K562 (cell line): ENCODE results near the gene EGR1. TPM values are rescaled to one million over a fixed set of nuclear protein-coding genes. Genes with fewer than 3 reads are reported as not detected.

Source experiments
- ATAC-seq: fragments of 200-7000 bp; cut with Tn5 transposase; 3 replicates; pipeline ENCODE4 v1.9.1; 2020; ENCODE audit warnings: moderate library complexity
- BruUV-seq: library from RNA; stranded (reverse); fragments of 400-500 nt; replicated peaks from 2 replicates; lab custom pipeline; 2021; lab: Mats Ljungman, UMichigan
- CTCF ChIA-PET: fragments of 300-600 bp; formaldehyde crosslinking; extraction: SDS; loops from one replicate; lab custom pipeline; 2021; ENCODE audit warnings: low intra/inter-chr PET ratio; lab: Yijun Ruan, JAX
- POLR2A ChIA-PET: fragments of 300-600, 350-650 bp; sonication (Branson Sonifier 250); formaldehyde crosslinking; extraction: SDS; loops from one replicate; lab custom pipeline; 2021; ENCODE audit warnings: antibody characterized with exemption, inconsistent platforms; lab: Yijun Ruan, JAX
- DNase-seq, 4 experiments: peaks; one replicate each; pipeline versions ENCODE4 v3.0.0 to v3.0.0-alpha.2; 2011 to 2018; ENCODE audit warnings: low spot score in 3 of 4, mixed read lengths in 3 of 4; ENCODE audit errors: extremely low read depth in 1 of 4
- FAIRE-seq: peaks from 2 replicates; lab custom pipeline; 2011; peaks lifted over from hg19 to GRCh38; lab: Jason Lieb, UNC
- H2AFZ ChIP-seq: 2 replicates; pipeline ENCODE4 v1.6.0; 2011; ENCODE audit warnings: low read depth, low read length, control low read depth, inconsistent platforms
- H3K27ac ChIP-seq: fragments of 200-600 bp; 3 replicates; pipeline ENCODE4 v1.8.0; 2011; ENCODE audit warnings: low read depth, mild to moderate bottlenecking, control low read depth, inconsistent platforms, low read length, moderate library complexity, mixed read lengths; ENCODE audit errors: extremely low read depth
- H3K27me3 ChIP-seq, 2 experiments: fragments of 300-600 bp in 1 of 2; 2 replicates in 1 of 2; 3 replicates in 1 of 2; pipeline versions ENCODE4 v1.6.0 to v1.8.0; 2011; ENCODE audit warnings: inconsistent platforms in 2 of 2, low read length in 2 of 2, mild to moderate bottlenecking in 1 of 2, mixed read lengths in 1 of 2, moderate library complexity in 1 of 2; ENCODE audit not compliant: control insufficient read depth in 2 of 2, insufficient read depth in 2 of 2
- H3K36me3 ChIP-seq: fragments of 300-600 bp; 3 replicates; pipeline ENCODE4 v1.8.0; 2011; ENCODE audit warnings: mild to moderate bottlenecking, low read length, inconsistent platforms; ENCODE audit not compliant: control insufficient read depth, insufficient read depth
- H3K4me1 ChIP-seq, 2 experiments: fragments of 200-600 bp in 1 of 2; replicated peaks in 1 of 2; 2 replicates in 1 of 2; 3 replicates in 1 of 2; pipeline versions ENCODE4 v1.5.1 to v1.8.0; 2011; ENCODE audit warnings: inconsistent platforms in 2 of 2, low read length in 2 of 2, mild to moderate bottlenecking in 1 of 2, mixed read lengths in 1 of 2, moderate library complexity in 1 of 2; ENCODE audit not compliant: control insufficient read depth in 2 of 2, insufficient read depth in 2 of 2
- H3K4me2 ChIP-seq: 2 replicates; pipeline ENCODE4 v1.6.1; 2011; ENCODE audit warnings: low read length, control low read depth, inconsistent platforms, mixed read lengths; ENCODE audit not compliant: insufficient read depth
- H3K4me3 ChIP-seq: fragments of 200-600 bp; sonication (generic), shearing (Covaris generic); 2 replicates; pipeline ENCODE4 v1.5.1; 2016; ENCODE audit warnings: control low read depth, inconsistent platforms
- H3K79me2 ChIP-seq: fragments of 200-600 bp; 3 replicates; pipeline ENCODE4 v1.8.0; 2011; ENCODE audit warnings: low read length, inconsistent platforms; ENCODE audit not compliant: control insufficient read depth, insufficient read depth
- H3K9ac ChIP-seq, 2 experiments: 2 replicates each; pipeline versions ENCODE4 v1.6.0 to v1.6.1; 2011; ENCODE audit warnings: low read depth in 2 of 2, low read length in 2 of 2, control low read depth in 1 of 2, inconsistent platforms in 1 of 2, mild to moderate bottlenecking in 1 of 2, mixed read lengths in 1 of 2; ENCODE audit not compliant: insufficient read depth in 1 of 2
- H3K9me1 ChIP-seq: one replicate; pipeline ENCODE4 v1.6.0; 2011; ENCODE audit warnings: inconsistent platforms, mild to moderate bottlenecking, low read length, moderate library complexity; ENCODE audit not compliant: control insufficient read depth, insufficient read depth
- H3K9me3 ChIP-seq: replicated peaks from 2 replicates; pipeline ENCODE4 v1.5.1; 2011; ENCODE audit warnings: low read depth, low read length, inconsistent platforms; ENCODE audit not compliant: control insufficient read depth, insufficient read depth
- H4K20me1 ChIP-seq: replicated peaks from 2 replicates; pipeline ENCODE4 v1.6.1; 2011; ENCODE audit warnings: low read length, inconsistent platforms, mixed read lengths; ENCODE audit not compliant: control insufficient read depth, insufficient read depth
- CREBBP ChIP-seq: IDR thresholded peaks from one replicate; pipeline ENCODE4 v1.6.1; 2012; ENCODE audit warnings: low read depth, mild to moderate bottlenecking, control low read depth, inconsistent platforms, low read length
- FOXK1 ChIP-seq: sonication (generic); formaldehyde crosslinking; IDR thresholded peaks from 2 replicates; pipeline ENCODE4 v1.8.0; 2022; ENCODE audit warnings: missing genetic modification reagents, mild to moderate bottlenecking, borderline replicate concordance
- HMG20B ChIP-seq: fragments of 250-450 bp; sonication (Bioruptor Pico); IDR thresholded peaks from 2 replicates; pipeline ENCODE4 v1.5.0; 2021; ENCODE audit warnings: mild to moderate bottlenecking
- RB1 ChIP-seq: fragments of 450-650 bp; IDR thresholded peaks from 2 replicates; pipeline ENCODE4 v1.6.1; 2017; ENCODE audit warnings: low read depth, mild to moderate bottlenecking
- SNRNP70 ChIP-seq: fragments of 200-400 bp; formaldehyde crosslinking; optimal IDR thresholded peaks from 2 replicates; pipeline ENCODE3; 2017; ENCODE audit warnings: low read depth, low read length
- ZNF354B ChIP-seq: fragments of 250-450 bp; sonication (Bioruptor Pico); IDR thresholded peaks from 2 replicates; pipeline ENCODE4 v1.4.0; 2020
- ZNF79 ChIP-seq: fragments of 250-450 bp; sonication (Bioruptor Pico); IDR thresholded peaks from 2 replicates; pipeline ENCODE4 v1.4.0; 2020; ENCODE audit warnings: low read depth, mild to moderate bottlenecking, moderate library complexity
- WGBS: fragments of 100-300 bp; shearing (Covaris generic); methylation state at CpG from one replicate; pipeline ENCODE4 v1.1.6; 2016; ENCODE audit warnings: low coverage, mixed read lengths; ENCODE audit not compliant: insufficient coverage; ENCODE audit errors: missing lambda C conversion rate; 5-methylcytosine and 5-hydroxymethylcytosine counted together
- in situ Hi-C: fragments of 300-500 bp; cut with MboI; formaldehyde crosslinking; loops from 4 replicates; pipeline ENCODE4 v1.15.0; 2018; ENCODE audit warnings: inconsistent platforms, mixed read lengths
- intact Hi-C: fragments of 100-400 bp; cut with micrococcal nuclease; formaldehyde crosslinking; loops from 2 replicates; pipeline ENCODE4 v1.14.2; 2022
- polyA plus RNA-seq, 8 experiments: library from polyadenylated mRNA; depleted of rRNA in 4 of 8; stranded (reverse) in 5 of 8; unstranded in 3 of 8; fragments of >200 nt; fragmentation: Nextera tagmentation in 2 of 8; fragmentation: Illumina TruSeq in 1 of 8; extraction: Ambion mirVana in 2 of 8; extraction: Trizol in 1 of 8; gene quantifications; 2 replicates each; pipeline versions ENCODE4 v1.2.1 to v1.2.3, GENCODE V29; 2011 to 2014; ENCODE audit warnings: inconsistent platforms in 1 of 8, missing spikeins in 1 of 8
- total RNA-seq, 7 experiments: library from RNA; depleted of rRNA in 6 of 7; stranded (reverse); fragments of >200 nt in 6 of 7; fragmentation: Illumina TruSeq in 2 of 7; extraction: Trizol in 2 of 7; gene quantifications; 2 replicates each; pipeline versions ENCODE4 v1.2.1 to v1.2.3, GENCODE V29; 2011 to 2021; ENCODE audit warnings: low replicate concordance in 1 of 7
- TF ChIP-seq, protein P1 (sequence below): fragments of 250-450 bp; sonication (Bioruptor Pico); IDR thresholded peaks from 2 replicates; pipeline ENCODE4 v1.4.0; 2020; ENCODE audit warnings: mild to moderate bottlenecking, moderate library complexity

EGR1 gene
- total and polyA plus RNA-seq, 9 of the 15 experiments (the other 6 are each of a cell fraction or from before 2014, with no cell fraction given), result 1.3 to 132 (median 21.5) TPM

DNA sequence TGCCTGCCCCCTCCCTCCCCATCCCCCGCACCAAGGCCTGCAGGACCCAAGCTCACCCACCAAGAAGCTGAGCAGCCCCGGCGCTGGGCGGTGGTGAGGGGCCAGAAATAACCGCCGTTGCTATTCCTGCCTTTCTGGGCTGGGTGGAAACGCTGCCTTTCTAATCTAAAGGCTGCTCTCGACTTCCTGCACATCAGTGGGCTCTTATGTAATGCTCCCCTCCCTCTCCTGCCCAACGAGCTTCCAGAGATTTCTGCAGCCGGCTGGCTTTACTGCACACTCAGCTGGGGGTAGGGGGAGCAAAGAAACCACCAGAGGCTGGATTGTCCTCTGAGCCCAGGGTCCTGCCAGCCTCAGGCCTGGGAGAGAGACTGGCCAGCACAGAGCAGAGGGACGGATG is 6.9 kb upstream of the EGR1 start:
- TF ChIP-seq HMG20B (no peak), ZNF79 (CRISPR knock-in tag) (no peak), CREBBP (no peak), RB1 (no peak), FOXK1 (no peak), SNRNP70 (no peak), ZNF354B (CRISPR knock-in tag) (no peak)
- TF ChIP-seq, protein P1, sequence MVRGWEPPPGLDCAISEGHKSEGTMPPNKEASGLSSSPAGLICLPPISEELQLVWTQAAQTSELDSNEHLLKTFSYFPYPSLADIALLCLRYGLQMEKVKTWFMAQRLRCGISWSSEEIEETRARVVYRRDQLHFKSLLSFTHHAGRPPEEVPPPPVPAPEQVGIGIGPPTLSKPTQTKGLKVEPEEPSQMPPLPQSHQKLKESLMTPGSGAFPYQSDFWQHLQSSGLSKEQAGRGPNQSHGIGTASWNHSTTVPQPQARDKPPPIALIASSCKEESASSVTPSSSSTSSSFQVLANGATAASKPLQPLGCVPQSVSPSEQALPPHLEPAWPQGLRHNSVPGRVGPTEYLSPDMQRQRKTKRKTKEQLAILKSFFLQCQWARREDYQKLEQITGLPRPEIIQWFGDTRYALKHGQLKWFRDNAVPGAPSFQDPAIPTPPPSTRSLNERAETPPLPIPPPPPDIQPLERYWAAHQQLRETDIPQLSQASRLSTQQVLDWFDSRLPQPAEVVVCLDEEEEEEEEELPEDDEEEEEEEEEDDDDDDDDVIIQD (CRISPR knock-in tag), result no peak
- no peak overlapping the region for H2AFZ ChIP-seq
- no peak overlapping the region for H3K4me2 ChIP-seq
- FAIRE-seq, result no peak
- H3K79me2 ChIP-seq, result no peaks in the 10 kb centered on the region
- no peak overlapping the region for H3K4me3 ChIP-seq
- ChIA-PET CTCF (no interaction called here), POLR2A (interaction anchor here (0.6 to 3.4 kb wide), 2 partner anchors 46 to 85 kb away, joined by 3 to 26 read pairs; partner anchors contain the start of gene ETF1)
- H3K4me1 ChIP-seq, result peaks cover 20 to 38% of the 10 kb centered on the region in 2 experiments
- no peaks in the 10 kb centered on the region for H4K20me1 ChIP-seq
- no peak for DNase-seq
- no peaks in the 10 kb centered on the region for H3K9me1 ChIP-seq
- no TSS peak for BruUV-seq
- no peaks in the 10 kb centered on the region for H3K36me3 ChIP-seq
- H3K9me3 ChIP-seq, result no peaks in the 10 kb centered on the region
- in situ Hi-C loops, result no loop called here
- WGBS, result 38% methylated on average over 8 of the region's 11 CpGs
- H3K9ac ChIP-seq, result peak overlapping the region in 1 of 2 experiments; percentile 78; a peak in 2 of 4 replicates
- no peaks in the 10 kb centered on the region for H3K27me3 ChIP-seq
- intact Hi-C loops, result loop anchor here (10.0 kb wide), 1 partner anchor 176 kb away; no protein-coding TSS in a partner anchor
- no peak overlapping the region for H3K27ac ChIP-seq
- no peak for ATAC-seq
